GM18505 (cell line): ENCODE data around the gene NPPB.

Source experiments
- ATAC-seq: cut with Tn5 transposase; IDR thresholded peaks from one replicate; pipeline ENCODE4 v1.9.1; 2021; ENCODE audit not compliant: unreplicated experiment
- POLR2A ChIP-seq: IDR thresholded peaks from 4 replicates; pipeline ENCODE4 v1.6.1; 2011; ENCODE audit warnings: borderline replicate concordance; ENCODE audit not compliant: insufficient read depth, insufficient read length; ENCODE audit errors: extremely low read depth

NPPB gene

GRCh38 chr1:11888877-11889208 lies 30.1 kb upstream of the NPPB start:
- no peak for TF ChIP-seq POLR2A
- ATAC-seq, result no peak

- no peak for TF ChIP-seq POLR2A
- ATAC-seq, result no peak
These were observed 29.6 kb upstream of the NPPB start for GRCh38 chr1:11888206-11888876.

GRCh38 chr1:11887666-11888007 lies 28.9 kb upstream of the NPPB start:
- TF ChIP-seq POLR2A, result no peak
- no peak for ATAC-seq

- TF ChIP-seq POLR2A, result no peak
- no peak for ATAC-seq
These were observed 28.4 kb upstream of the NPPB start for GRCh38 chr1:11886986-11887665.

- no peak for TF ChIP-seq POLR2A
- no peak for ATAC-seq
These were observed 27.2 kb upstream of the NPPB start for GRCh38 chr1:11885916-11886315.

GRCh38 chr1:11882814-11883538 lies 24.2 kb upstream of the NPPB start:
- no peak for TF ChIP-seq POLR2A
- no peak for ATAC-seq

GRCh38 chr1:11881749-11882441 lies 23.1 kb upstream of the NPPB start:
- no peak for ATAC-seq
- TF ChIP-seq POLR2A, result no peak

- no peak for TF ChIP-seq POLR2A
- ATAC-seq, result no peak
These were observed 22.4 kb upstream of the NPPB start for GRCh38 chr1:11880911-11881748.

GRCh38 chr1:11880181-11880575 lies 21.4 kb upstream of the NPPB start:
- TF ChIP-seq POLR2A, result no peak
- ATAC-seq, result no peak

GRCh38 chr1:11879311-11880180 lies 20.8 kb upstream of the NPPB start:
- no peak for ATAC-seq
- TF ChIP-seq POLR2A, result no peak

GRCh38 chr1:11878891-11879190 lies 20.1 kb upstream of the NPPB start:
- ATAC-seq, result no peak
- no peak for TF ChIP-seq POLR2A

- no peak for ATAC-seq
- TF ChIP-seq POLR2A, result no peak
These were observed 19.5 kb upstream of the NPPB start for GRCh38 chr1:11878081-11878890.

- ATAC-seq, result no peak
- no peak for TF ChIP-seq POLR2A
These were observed 18.3 kb upstream of the NPPB start for GRCh38 chr1:11877074-11877473.
